ENCODE data around the gene AARSD1. TPM values are rescaled to one million over a fixed set of nuclear protein-coding genes. Genes with fewer than 3 reads are reported as not detected.

Gene AARSD1
- polyA plus RNA-seq, 1 of the 3 experiments (the other 2 are of a cell fraction), result 52.0 TPM

DNA sequence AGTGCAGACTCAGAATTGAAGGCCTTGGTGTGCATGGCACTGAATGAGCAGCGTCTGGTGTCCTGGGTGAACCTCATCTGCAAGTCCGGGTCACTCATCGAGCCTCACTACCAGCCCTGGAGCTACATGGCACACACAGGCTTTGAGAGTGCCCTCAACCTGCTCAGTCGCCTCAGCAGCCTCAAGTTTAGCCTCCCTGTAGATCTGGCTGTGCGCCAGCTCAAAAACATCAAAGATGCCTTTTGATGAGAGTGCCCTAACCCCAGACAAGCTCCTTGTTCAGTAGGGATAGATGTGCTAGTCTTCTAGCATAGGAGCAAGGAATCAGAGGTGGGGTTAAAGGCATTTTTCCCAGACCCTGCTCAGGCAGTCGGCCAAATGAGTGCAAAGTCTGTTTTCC, 27.2 kb upstream of the AARSD1 start:
- H3K4me1 ChIP-seq (ENCODE audit: control insufficient read depth in 1 of 2, insufficient read depth in 2 of 2, low read depth in 1 of 2, low read length in 1 of 2), result peaks cover 0 to 11% of the 10 kb centered on the region in 2 experiments; a peak in 1 of 4 replicates
- H3K79me2 ChIP-seq (ENCODE audit: insufficient read depth), result peaks cover 4% of the 10 kb centered on the region; the same call in 1 of the 2 replicates
- no peak overlapping the region for H3K4me3 ChIP-seq (ENCODE audit: low read depth in 2 of 2, low read length in 1 of 2)
- POLR2A ChIA-PET, result no interaction called here
- no peak overlapping the region for H3K9ac ChIP-seq
- H3K36me3 ChIP-seq (replicated peaks in 1 of 2; ENCODE audit: control insufficient read depth in 1 of 2, insufficient read depth in 2 of 2, low read length in 1 of 2), result peaks cover 56 to 60% of the 10 kb centered on the region in 2 experiments
- 87% methylated on average over 3 of the region's 6 CpGs for WGBS (ENCODE audit: low lambda C conversion rate)
- CTCF ChIA-PET, result interaction anchor here (0.7 kb wide), 1 partner anchor 202 kb away, joined by 3 read pairs; no protein-coding TSS in a partner anchor
- no peaks in the 10 kb centered on the region for H4K20me1 ChIP-seq (ENCODE audit: insufficient read depth)
- no peak for DNase-seq
- no peaks in the 10 kb centered on the region for H3K9me3 ChIP-seq
- no peaks in the 10 kb centered on the region for H3K9me2 ChIP-seq
- H3F3A ChIP-seq (replicated peaks; ENCODE audit: insufficient read depth), result peaks cover 25% of the 10 kb centered on the region
- TF ChIP-seq FOSL2 (IDR thresholded peaks at IDR 0.05; ENCODE audit: borderline replicate concordance, low read depth), result no peak
- TF ChIP-seq, protein P1, sequence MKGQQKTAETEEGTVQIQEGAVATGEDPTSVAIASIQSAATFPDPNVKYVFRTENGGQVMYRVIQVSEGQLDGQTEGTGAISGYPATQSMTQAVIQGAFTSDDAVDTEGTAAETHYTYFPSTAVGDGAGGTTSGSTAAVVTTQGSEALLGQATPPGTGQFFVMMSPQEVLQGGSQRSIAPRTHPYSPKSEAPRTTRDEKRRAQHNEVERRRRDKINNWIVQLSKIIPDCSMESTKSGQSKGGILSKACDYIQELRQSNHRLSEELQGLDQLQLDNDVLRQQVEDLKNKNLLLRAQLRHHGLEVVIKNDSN (IDR thresholded peaks at IDR 0.05; ENCODE audit: borderline replicate concordance, low read depth), result no peak
- H3K27ac ChIP-seq (ENCODE audit: low read depth in 2 of 2, low read length in 1 of 2), result no peak overlapping the region
- H3K27me3 ChIP-seq (ENCODE audit: insufficient read depth), result no peaks in the 10 kb centered on the region
- H3K4me2 ChIP-seq, result no peak overlapping the region
- H2AFZ ChIP-seq (ENCODE audit: low read depth), result no peak overlapping the region

DNA sequence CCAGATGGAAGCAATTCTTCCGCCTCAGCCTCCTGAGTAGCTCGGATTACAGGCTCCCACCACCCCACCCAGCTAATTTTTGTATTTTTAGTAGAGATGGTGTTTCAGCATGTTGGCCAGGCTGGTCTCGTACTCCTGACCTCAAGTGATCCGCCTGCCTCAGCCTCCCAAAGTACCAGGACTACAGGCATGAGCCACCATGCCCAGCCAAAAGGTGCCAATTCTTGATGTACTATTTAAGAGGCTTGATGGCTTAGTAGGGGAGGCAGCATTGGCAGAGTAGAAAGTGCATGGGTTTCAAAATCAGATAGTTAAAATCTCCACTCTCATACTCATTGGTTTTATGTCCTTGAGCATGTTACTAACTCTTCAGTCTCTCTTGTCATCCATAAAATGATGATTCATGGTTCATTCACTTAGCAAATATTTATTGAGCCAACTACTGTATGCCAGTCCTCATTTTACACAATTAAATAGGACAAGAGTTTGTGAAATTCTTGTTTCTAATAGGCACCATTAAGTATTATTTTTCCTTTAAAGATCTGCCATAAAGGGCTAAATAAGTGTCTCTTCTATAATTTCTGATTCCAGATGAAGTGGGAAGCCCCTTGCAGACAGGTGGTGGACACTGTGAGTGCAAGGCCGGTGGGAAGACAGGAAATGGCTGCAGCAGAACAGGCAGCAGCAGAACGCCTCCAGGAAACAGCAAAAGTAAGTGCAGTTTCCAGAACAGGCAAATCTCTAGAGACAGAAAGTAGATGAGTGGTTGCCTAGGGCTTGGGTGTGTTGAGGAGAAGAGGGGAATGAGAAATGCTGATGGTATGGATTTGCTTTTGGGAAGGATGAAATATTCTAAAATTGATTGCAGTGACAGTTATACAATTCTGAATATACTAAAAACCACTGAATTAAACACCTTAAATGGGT, 25.7 kb upstream of the AARSD1 start:
- Histone ChIP-seq H2AFZ (ENCODE audit: low read depth) (no peak overlapping the region), H3K4me1 (ENCODE audit: control insufficient read depth in 1 of 2, insufficient read depth in 2 of 2, low read depth in 1 of 2, low read length in 1 of 2) (peaks cover 0 to 11% of the 10 kb centered on the region in 2 experiments; a peak in 1 of 4 replicates), H3K27ac (ENCODE audit: low read depth in 2 of 2, low read length in 1 of 2) (peak overlapping the region in 1 of 2 experiments; percentile 17; a peak in 1 of 4 replicates), H3K36me3 (replicated peaks in 1 of 2; ENCODE audit: control insufficient read depth in 1 of 2, insufficient read depth in 2 of 2, low read length in 1 of 2) (peaks cover 64 to 69% of the 10 kb centered on the region in 2 experiments), H3K27me3 (ENCODE audit: insufficient read depth) (no peaks in the 10 kb centered on the region), H4K20me1 (ENCODE audit: insufficient read depth) (no peaks in the 10 kb centered on the region), H3K9ac (no peak overlapping the region), H3K4me2 (no peak overlapping the region), H3K9me3 (no peaks in the 10 kb centered on the region), H3K4me3 (ENCODE audit: low read depth in 2 of 2, low read length in 1 of 2) (no peak overlapping the region), H3K9me2 (no peaks in the 10 kb centered on the region), H3F3A (replicated peaks; ENCODE audit: insufficient read depth) (peaks cover 21% of the 10 kb centered on the region), H3K79me2 (ENCODE audit: insufficient read depth) (peaks cover 19% of the 10 kb centered on the region)
- no peak for DNase-seq
- TF ChIP-seq, protein P2, sequence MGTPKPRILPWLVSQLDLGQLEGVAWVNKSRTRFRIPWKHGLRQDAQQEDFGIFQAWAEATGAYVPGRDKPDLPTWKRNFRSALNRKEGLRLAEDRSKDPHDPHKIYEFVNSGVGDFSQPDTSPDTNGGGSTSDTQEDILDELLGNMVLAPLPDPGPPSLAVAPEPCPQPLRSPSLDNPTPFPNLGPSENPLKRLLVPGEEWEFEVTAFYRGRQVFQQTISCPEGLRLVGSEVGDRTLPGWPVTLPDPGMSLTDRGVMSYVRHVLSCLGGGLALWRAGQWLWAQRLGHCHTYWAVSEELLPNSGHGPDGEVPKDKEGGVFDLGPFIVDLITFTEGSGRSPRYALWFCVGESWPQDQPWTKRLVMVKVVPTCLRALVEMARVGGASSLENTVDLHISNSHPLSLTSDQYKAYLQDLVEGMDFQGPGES (IDR thresholded peaks at IDR 0.05; ENCODE audit: low read depth, low read length), result no peak
- TF ChIP-seq FOSL2 (IDR thresholded peaks at IDR 0.05; ENCODE audit: borderline replicate concordance, low read depth), result peak; percentile 15; the same call in 1 of the 2 replicates
- 66% methylated on average over 6 of the region's 6 CpGs for WGBS (ENCODE audit: low lambda C conversion rate)
- ChIA-PET POLR2A (no interaction called here), CTCF (no interaction called here)

DNA sequence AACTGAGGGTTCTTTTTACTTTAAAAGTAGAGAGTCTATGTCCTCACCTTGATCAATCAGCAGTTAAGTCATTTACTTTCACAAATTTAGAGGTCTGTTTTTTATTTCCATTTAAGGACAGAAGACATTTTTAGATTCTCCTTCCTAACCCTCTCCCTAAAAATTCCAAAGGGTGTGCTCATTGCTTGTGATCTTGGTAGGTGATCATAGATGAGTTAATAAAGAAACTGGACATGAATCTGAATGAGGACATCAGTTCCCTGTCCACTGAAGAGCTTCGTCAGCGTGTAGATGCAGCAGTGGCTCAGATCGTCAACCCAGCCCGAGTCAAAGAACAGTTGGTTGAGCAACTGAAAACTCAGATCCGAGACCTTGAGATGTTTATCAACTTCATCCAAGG, 24.9 kb upstream of the AARSD1 start:
- no peak overlapping the region for H3K4me2 ChIP-seq

More for the DNA sequence above, 24.9 kb upstream of the AARSD1 start:
- H3K27ac ChIP-seq (ENCODE audit: low read depth in 2 of 2, low read length in 1 of 2), result peak overlapping the region in 1 of 2 experiments; percentile 13; a peak in 1 of 4 replicates
- ChIA-PET POLR2A (no interaction called here), CTCF (interaction anchor here (4.2 kb wide), 1 partner anchor 9 kb away, joined by 27 read pairs; the partner anchor contains the start of gene RPL27)
- no peaks in the 10 kb centered on the region for H3K9me3 ChIP-seq
- no peak overlapping the region for H3K4me3 ChIP-seq (ENCODE audit: low read depth in 2 of 2, low read length in 1 of 2)
- H3F3A ChIP-seq (replicated peaks; ENCODE audit: insufficient read depth), result peaks cover 20% of the 10 kb centered on the region
- WGBS (ENCODE audit: low lambda C conversion rate), result 80% methylated on average over 5 of the region's 5 CpGs
- no peaks in the 10 kb centered on the region for H3K9me2 ChIP-seq
- peaks cover 27% of the 10 kb centered on the region for H3K79me2 ChIP-seq (ENCODE audit: insufficient read depth)
- H3K36me3 ChIP-seq (replicated peaks in 1 of 2; ENCODE audit: control insufficient read depth in 1 of 2, insufficient read depth in 2 of 2, low read length in 1 of 2), result peaks cover 57 to 74% of the 10 kb centered on the region in 2 experiments
- H3K27me3 ChIP-seq (ENCODE audit: insufficient read depth), result no peaks in the 10 kb centered on the region
- H3K9ac ChIP-seq, result no peak overlapping the region
- H3K4me1 ChIP-seq (ENCODE audit: control insufficient read depth in 1 of 2, insufficient read depth in 2 of 2, low read depth in 1 of 2, low read length in 1 of 2), result peaks cover 0 to 11% of the 10 kb centered on the region in 2 experiments; a peak in 1 of 4 replicates
- H4K20me1 ChIP-seq (ENCODE audit: insufficient read depth), result no peaks in the 10 kb centered on the region
- H2AFZ ChIP-seq (ENCODE audit: low read depth), result no peak overlapping the region
- no peak for DNase-seq
- no peak for TF ChIP-seq TEAD4 (IDR thresholded peaks at IDR 0.05; ENCODE audit: borderline replicate concordance, insufficient read depth)
- no peak for TF ChIP-seq RXRA (IDR thresholded peaks at IDR 0.05; ENCODE audit: borderline replicate concordance, low read depth)
- no peak for TF ChIP-seq RCOR1 (IDR thresholded peaks at IDR 0.05; ENCODE audit: low read length)
- no peak for TF ChIP-seq MXI1 (IDR thresholded peaks at IDR 0.05; ENCODE audit: low read depth, low read length)
- no peak for TF ChIP-seq RAD21 (IDR thresholded peaks at IDR 0.05; ENCODE audit: low read length)
- TF ChIP-seq RFX5 (IDR thresholded peaks at IDR 0.05; ENCODE audit: low read length), result no peak
- TF ChIP-seq SMC3 (IDR thresholded peaks at IDR 0.05; ENCODE audit: low read depth, low read length), result no peak
- TF ChIP-seq YY1 (IDR thresholded peaks at IDR 0.05; ENCODE audit: low read depth), result no peak
- TF ChIP-seq SIN3A (IDR thresholded peaks at IDR 0.05; ENCODE audit: borderline replicate concordance, low read depth, low read length), result no peak
- no peak for TF ChIP-seq TCF12 (IDR thresholded peaks at IDR 0.05)
- TF ChIP-seq GATA2 (CRISPR knock-in tag; IDR thresholded peaks at IDR 0.05), result no peak
- TF ChIP-seq, protein P3, sequence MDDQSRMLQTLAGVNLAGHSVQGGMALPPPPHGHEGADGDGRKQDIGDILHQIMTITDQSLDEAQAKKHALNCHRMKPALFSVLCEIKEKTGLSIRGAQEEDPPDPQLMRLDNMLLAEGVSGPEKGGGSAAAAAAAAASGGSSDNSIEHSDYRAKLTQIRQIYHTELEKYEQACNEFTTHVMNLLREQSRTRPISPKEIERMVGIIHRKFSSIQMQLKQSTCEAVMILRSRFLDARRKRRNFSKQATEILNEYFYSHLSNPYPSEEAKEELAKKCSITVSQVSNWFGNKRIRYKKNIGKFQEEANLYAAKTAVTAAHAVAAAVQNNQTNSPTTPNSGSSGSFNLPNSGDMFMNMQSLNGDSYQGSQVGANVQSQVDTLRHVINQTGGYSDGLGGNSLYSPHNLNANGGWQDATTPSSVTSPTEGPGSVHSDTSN (IDR thresholded peaks at IDR 0.05), result no peak
